Stomach (tissue), 9 donors: Measurements from ENCODE around the gene VTI1A. TPM values are rescaled to one million over a fixed set of nuclear protein-coding genes. Genes with fewer than 3 reads are reported as not detected.

Experiments used
- DNase-seq, 2 donors: peaks; one replicate each; pipeline versions ENCODE4 v3.0.0 to v3.0.0-alpha.2; 2013 to 2019
- H3K27ac ChIP-seq, 5 donors: fragments of 200-600 bp in 4 of 5; sonication (generic) in 4 of 5; one replicate each; pipeline ENCODE4 v1.5.1; 2013 to 2019; ENCODE audit warnings: mild to moderate bottlenecking in 1 of 5, moderate library complexity in 1 of 5
- H3K27me3 ChIP-seq, 3 donors: fragments of 200-600 bp; sonication (generic); one replicate each; pipeline ENCODE4 v1.5.1; 2017 to 2019; ENCODE audit warnings: mixed run types in 1 of 3
- H3K36me3 ChIP-seq, 4 donors: fragments of 200-600 bp; sonication (generic); 1 replicate in 3 of 4; 2 replicates in 1 of 4; pipeline ENCODE4 v1.5.1; 2016 to 2019
- H3K4me1 ChIP-seq, 4 donors: fragments of 200-600 bp; sonication (generic); one replicate each; pipeline ENCODE4 v1.5.1; 2016 to 2019
- H3K4me3 ChIP-seq, 4 donors: fragments of 200-600 bp; sonication (generic) in 3 of 4; one replicate each; pipeline ENCODE4 v1.5.1; 2016 to 2019; ENCODE audit warnings: mild to moderate bottlenecking in 1 of 4
- H3K9me3 ChIP-seq, 4 donors: fragments of 200-600 bp; sonication (generic); one replicate each; pipeline ENCODE4 v1.5.1; 2016 to 2019
- CTCF ChIP-seq, 7 experiments: fragments of 450-650 bp in 4 of 7; fragments of 200-600 bp in 3 of 7; sonication (generic) in 3 of 7; IDR thresholded peaks; one replicate each; pipeline ENCODE4 v1.5.1; 2016 to 2019; ENCODE audit warnings: antibody characterized with exemption in 7 of 7, control low read depth in 2 of 7, mild to moderate bottlenecking in 1 of 7
- EP300 ChIP-seq: sonication (generic); formaldehyde crosslinking; IDR thresholded peaks from one replicate; pipeline ENCODE4 v1.6.1; 2017; ENCODE audit warnings: antibody characterized with exemption
- POLR2A ChIP-seq, 4 donors: fragments of 450-650 bp; IDR thresholded peaks; one replicate each; pipeline ENCODE4 v1.6.1; 2016; ENCODE audit warnings: antibody characterized with exemption in 4 of 4, control low read depth in 2 of 4, mild to moderate bottlenecking in 1 of 4, moderate library complexity in 1 of 4
- POLR2AphosphoS5 ChIP-seq, 3 donors: sonication (generic); formaldehyde crosslinking; IDR thresholded peaks; one replicate each; pipeline ENCODE4 v1.6.1; 2016; ENCODE audit warnings: antibody characterized with exemption in 3 of 3
- WGBS, 5 donors: extraction: QIAGEN DNeasy Blood & Tissue Kit in 3 of 5; methylation state at CpG; one replicate each; pipeline versions ENCODE4 v1.1.5 to v1.1.7; 2013 to 2018; 5-methylcytosine and 5-hydroxymethylcytosine counted together
- intact Hi-C: fragments of 100-400 bp; cut with DNase I; formaldehyde crosslinking; loops from one replicate; pipeline ENCODE4 v1.15.1; 2023; ENCODE audit warnings: low total_unique reads
- polyA plus RNA-seq, 3 donors: library from polyadenylated mRNA; stranded (reverse); fragments of 200-250 nt; gene quantifications; one replicate each; pipeline ENCODE4 v1.2.3, GENCODE V29; 2013
- total RNA-seq, 5 donors: library from RNA; depleted of rRNA; stranded (reverse); fragments of >200 nt; gene quantifications; one replicate each; pipeline versions ENCODE4 v1.1.0 to v1.2.3, GENCODE V29; 2014 to 2016
- donor health status: healthy with polysubstance abuse.
- donor health status: Bipolar disorder and iron deficiency.
- donor health status: healthy.

VTI1A gene
- total and polyA plus RNA-seq, 8 donors = 6.5 to 222 (median 57.4) TPM

- no peak for DNase-seq
- Histone ChIP-seq H3K4me1 (peaks cover 0 to 9% (median 3%) of the 10 kb centered on the region in 4 donors), H3K4me3 (no peak overlapping the region), H3K36me3 (no peaks in the 10 kb centered on the region), H3K9me3 (no peaks in the 10 kb centered on the region), H3K27me3 (no peaks in the 10 kb centered on the region), H3K27ac (no peak overlapping the region)
- TF ChIP-seq CTCF (IDR thresholded peaks at IDR 0.05) (no peak), EP300 (no peak), POLR2AphosphoS5 (IDR thresholded peaks at IDR 0.05) (no peak), POLR2A (IDR thresholded peaks at IDR 0.05) (no peak)
- intact Hi-C loops = no loop called here
- WGBS, 5 donors = 97 to 100% (median 98%) methylated on average over 3 of the region's 3 CpGs
These were observed 269.1 kb downstream of the VTI1A start for GRCh38 chr10:112716076-112716475.

- no peak overlapping the region for H3K4me3 ChIP-seq
- peak; percentile 51 to 55 for DNase-seq
- H3K4me1 ChIP-seq = peaks cover 0 to 9% (median 3%) of the 10 kb centered on the region in 4 donors
- TF ChIP-seq POLR2AphosphoS5 (IDR thresholded peaks at IDR 0.05) = peak in 2 of 3 donors; percentile 68 to 83
- TF ChIP-seq EP300 = no peak
- TF ChIP-seq POLR2A (IDR thresholded peaks at IDR 0.05) = no peak
- no peak for TF ChIP-seq CTCF (IDR thresholded peaks at IDR 0.05)
- H3K9me3 ChIP-seq = no peaks in the 10 kb centered on the region
- intact Hi-C loops = no loop called here
- no peaks in the 10 kb centered on the region for H3K36me3 ChIP-seq
- H3K27ac ChIP-seq = no peak overlapping the region
- H3K27me3 ChIP-seq = no peaks in the 10 kb centered on the region
- WGBS, 5 donors = 34 to 58% (median 47%) methylated on average over 6 of the region's 6 CpGs
These were observed 270.0 kb downstream of the VTI1A start for GRCh38 chr10:112716924-112717413.

- DNase-seq = no peak
- no peaks in the 10 kb centered on the region for H3K27me3 ChIP-seq
- no peak overlapping the region for H3K27ac ChIP-seq
- no peaks in the 10 kb centered on the region for H3K36me3 ChIP-seq
- H3K4me1 ChIP-seq = peaks cover 0 to 9% (median 3%) of the 10 kb centered on the region in 4 donors
- no peaks in the 10 kb centered on the region for H3K9me3 ChIP-seq
- intact Hi-C loops = loop anchor here (10.0 kb wide), 1 partner anchor 405 kb away; no protein-coding TSS in a partner anchor
- TF ChIP-seq EP300 (no peak), CTCF (IDR thresholded peaks at IDR 0.05) (no peak), POLR2AphosphoS5 (IDR thresholded peaks at IDR 0.05) (no peak), POLR2A (IDR thresholded peaks at IDR 0.05) (no peak)
- H3K4me3 ChIP-seq = no peak overlapping the region
These were observed 273.2 kb downstream of the VTI1A start for GRCh38 chr10:112720178-112720577.

- intact Hi-C loops = loop anchor here (10.0 kb wide), 1 partner anchor 404 kb away; no protein-coding TSS in a partner anchor
- Histone ChIP-seq H3K36me3 (no peaks in the 10 kb centered on the region), H3K4me1 (peaks cover 0 to 6% (median 2%) of the 10 kb centered on the region in 4 donors), H3K27me3 (no peaks in the 10 kb centered on the region), H3K27ac (no peak overlapping the region), H3K4me3 (no peak overlapping the region), H3K9me3 (no peaks in the 10 kb centered on the region)
- WGBS, 5 donors = 55 to 73% (median 61%) methylated on average over 5 of the region's 5 CpGs
- TF ChIP-seq CTCF (IDR thresholded peaks at IDR 0.05) = peak in 4 of 7 experiments; percentile 47 to 61 (median 50)
- no peak for TF ChIP-seq POLR2AphosphoS5 (IDR thresholded peaks at IDR 0.05)
- TF ChIP-seq EP300 = no peak
- no peak for TF ChIP-seq POLR2A (IDR thresholded peaks at IDR 0.05)
- peak in 1 of 2 donors; percentile 70 for DNase-seq
These were observed 274.2 kb downstream of the VTI1A start for GRCh38 chr10:112721080-112721698.
